Endothelial cell of umbilical vein (primary cell): ENCODE measurements around the gene SMARCA4. TPM values are rescaled to one million over a fixed set of nuclear protein-coding genes. Genes with fewer than 3 reads are reported as not detected.

Experiments used
- BruUV-seq: library from RNA; stranded (reverse); fragments of 400-500 nt; replicated peaks from 2 replicates; lab custom pipeline; 2021; lab: Mats Ljungman, UMichigan
- CTCF ChIA-PET: fragments of 300-600, 350-600 bp; sonication (Branson Sonifier 250); formaldehyde crosslinking; loops from one replicate; lab custom pipeline; 2021; ENCODE audit warnings: antibody characterized with exemption, inconsistent platforms; lab: Charles Lee
- POLR2A ChIA-PET: fragments of 300-600, 350-600 bp; sonication (Branson Sonifier 250); formaldehyde crosslinking; loops from one replicate; lab custom pipeline; 2021; ENCODE audit warnings: antibody characterized with exemption, inconsistent platforms; lab: Charles Lee
- DNase-seq: peaks from one replicate; pipeline ENCODE4 v3.0.0-alpha.2; 2011; ENCODE audit warnings: low read depth, low spot score
- FAIRE-seq: peaks from 2 replicates; lab custom pipeline; 2011; peaks lifted over from hg19 to GRCh38; lab: Jason Lieb, UNC
- H2AFZ ChIP-seq: 2 replicates; pipeline ENCODE4 v1.6.0; 2012; ENCODE audit warnings: low read depth, low read length, control low read depth, inconsistent platforms
- H3K27ac ChIP-seq: 2 replicates; pipeline ENCODE4 v1.5.1; 2011; ENCODE audit warnings: low read depth, mild to moderate bottlenecking, control low read depth, low read length, moderate library complexity; ENCODE audit not compliant: insufficient read depth
- H3K27me3 ChIP-seq, 2 experiments: 2 replicates each; pipeline versions ENCODE4 v1.6.0 to v1.6.1; 2011; ENCODE audit warnings: low read length in 2 of 2, mixed read lengths in 1 of 2; ENCODE audit not compliant: control insufficient read depth in 2 of 2, insufficient read depth in 2 of 2
- H3K36me3 ChIP-seq, 2 experiments: 2 replicates in 1 of 2; 3 replicates in 1 of 2; pipeline ENCODE4 v1.5.1; 2011; ENCODE audit warnings: low read length in 2 of 2, mild to moderate bottlenecking in 1 of 2, moderate library complexity in 1 of 2; ENCODE audit not compliant: control insufficient read depth in 2 of 2, insufficient read depth in 2 of 2; ENCODE audit errors: extremely low read depth in 1 of 2
- H3K4me1 ChIP-seq: 3 replicates; pipeline ENCODE4 v1.5.1; 2011; ENCODE audit warnings: mild to moderate bottlenecking, low read length; ENCODE audit not compliant: control insufficient read depth, insufficient read depth; ENCODE audit errors: extremely low read depth
- H3K4me2 ChIP-seq: 2 replicates; pipeline ENCODE4 v1.6.1; 2011; ENCODE audit warnings: low read length, control low read depth, mixed read lengths; ENCODE audit not compliant: insufficient read depth
- H3K4me3 ChIP-seq, 3 experiments: fragments of 200-600 bp in 1 of 3; sonication (generic), shearing (Covaris generic) in 1 of 3; replicated peaks in 1 of 3; 2 replicates each; pipeline ENCODE4 v1.5.1; 2011 to 2016; ENCODE audit warnings: control low read depth in 3 of 3, low read length in 3 of 3, mild to moderate bottlenecking in 2 of 3, inconsistent platforms in 1 of 3, low read depth in 1 of 3, moderate library complexity in 1 of 3; ENCODE audit not compliant: insufficient read depth in 1 of 3
- H3K79me2 ChIP-seq: 2 replicates; pipeline ENCODE4 v1.6.0; 2012; ENCODE audit warnings: low read length, inconsistent platforms; ENCODE audit not compliant: control insufficient read depth, insufficient read depth
- H3K9ac ChIP-seq: replicated peaks from 2 replicates; pipeline ENCODE3; 2011; ENCODE audit warnings: low read length, control low read depth; ENCODE audit not compliant: insufficient read depth; ENCODE audit errors: extremely low read depth
- H3K9me1 ChIP-seq: replicated peaks from 3 replicates; pipeline ENCODE4 v1.6.0; 2011; ENCODE audit warnings: mild to moderate bottlenecking, low read length; ENCODE audit not compliant: control insufficient read depth, insufficient read depth; ENCODE audit errors: extremely low read depth
- H3K9me3 ChIP-seq: replicated peaks from 2 replicates; pipeline ENCODE4 v1.5.1; 2012; ENCODE audit warnings: low read length, inconsistent platforms; ENCODE audit not compliant: control insufficient read depth, insufficient read depth
- H4K20me1 ChIP-seq: replicated peaks from 2 replicates; pipeline ENCODE3; 2011; ENCODE audit warnings: mild to moderate bottlenecking, low read length; ENCODE audit not compliant: control insufficient read depth, insufficient read depth; ENCODE audit errors: extremely low read depth
- CTCF ChIP-seq, 2 donors: IDR thresholded peaks; 1 replicate in 1 of 2; 2 replicates in 1 of 2; pipeline ENCODE4 v1.5.1; 2011; ENCODE audit warnings: low read length in 2 of 2, mild to moderate bottlenecking in 2 of 2, moderate library complexity in 2 of 2, control low read depth in 1 of 2, inconsistent platforms in 1 of 2, low read depth in 1 of 2; ENCODE audit not compliant: insufficient read depth in 1 of 2; ENCODE audit errors: extremely low read depth in 1 of 2
- EZH2 ChIP-seq: IDR thresholded peaks from 2 replicates; pipeline ENCODE4 v1.6.1; 2012; ENCODE audit warnings: borderline replicate concordance, low read depth, mild to moderate bottlenecking, moderate library complexity, low read length, inconsistent platforms; ENCODE audit not compliant: severe bottlenecking
- FOS ChIP-seq: IDR thresholded peaks from 2 replicates; pipeline ENCODE4 v1.6.1; 2011; ENCODE audit warnings: mild to moderate bottlenecking, low read length, moderate library complexity, borderline replicate concordance; ENCODE audit not compliant: insufficient read depth
- GATA2 ChIP-seq: IDR thresholded peaks from 2 replicates; pipeline ENCODE4 v1.7.0; 2011; ENCODE audit warnings: low read depth, mild to moderate bottlenecking, moderate library complexity, mixed read lengths, low read length; ENCODE audit not compliant: insufficient read length, insufficient read depth
- JUN ChIP-seq: IDR thresholded peaks from 2 replicates; pipeline ENCODE4 v1.6.1; 2011; ENCODE audit warnings: borderline replicate concordance, low read depth; ENCODE audit not compliant: insufficient read length, insufficient read depth
- MAX ChIP-seq: IDR thresholded peaks from 2 replicates; pipeline ENCODE4 v1.6.1; 2011; ENCODE audit not compliant: insufficient read depth, insufficient read length
- MYC ChIP-seq: IDR thresholded peaks from one replicate; pipeline ENCODE4 v1.6.1; 2011; ENCODE audit warnings: mild to moderate bottlenecking, low read depth, low read length
- POLR2A ChIP-seq: IDR thresholded peaks from 2 replicates; pipeline ENCODE4 v1.6.1; 2012; ENCODE audit warnings: low read depth, mild to moderate bottlenecking, control low read depth, low read length
- POLR2AphosphoS5 ChIP-seq: IDR thresholded peaks from 2 replicates; pipeline ENCODE4 v1.6.1; 2012; ENCODE audit warnings: low read depth, mild to moderate bottlenecking, control low read depth, low read length, moderate library complexity; ENCODE audit not compliant: insufficient read depth
- dilution Hi-C: fragments of 300-500 bp; cut with MboI; formaldehyde crosslinking; loops from one replicate; pipeline ENCODE4 v1.15.0; 2019; ENCODE audit warnings: low sequenced_read_pairs; ENCODE audit not compliant: extremely low pct_ligation_motif_present
- intact Hi-C: fragments of 100-400 bp; cut with micrococcal nuclease; formaldehyde crosslinking; loops from one replicate; pipeline ENCODE4 v1.10.0; 2022
- polyA plus RNA-seq, 4 experiments: library from polyadenylated mRNA; depleted of rRNA in 3 of 4; stranded (reverse) in 3 of 4; unstranded in 1 of 4; fragments of >200 nt; gene quantifications; 2 replicates each; pipeline versions ENCODE4 v1.2.1 to v1.2.3, GENCODE V29; 2011 to 2012; ENCODE audit warnings: missing spikeins in 1 of 4
- total RNA-seq: library from RNA; stranded (reverse); gene quantifications from 2 replicates; pipeline ENCODE4 v1.2.3, GENCODE V29; 2021

SMARCA4 gene
- total and polyA plus RNA-seq, 2 donors (not counting 3 experiments of a cell fraction or from before 2014, with no cell fraction given): 65.0 to 177 TPM

DNA sequence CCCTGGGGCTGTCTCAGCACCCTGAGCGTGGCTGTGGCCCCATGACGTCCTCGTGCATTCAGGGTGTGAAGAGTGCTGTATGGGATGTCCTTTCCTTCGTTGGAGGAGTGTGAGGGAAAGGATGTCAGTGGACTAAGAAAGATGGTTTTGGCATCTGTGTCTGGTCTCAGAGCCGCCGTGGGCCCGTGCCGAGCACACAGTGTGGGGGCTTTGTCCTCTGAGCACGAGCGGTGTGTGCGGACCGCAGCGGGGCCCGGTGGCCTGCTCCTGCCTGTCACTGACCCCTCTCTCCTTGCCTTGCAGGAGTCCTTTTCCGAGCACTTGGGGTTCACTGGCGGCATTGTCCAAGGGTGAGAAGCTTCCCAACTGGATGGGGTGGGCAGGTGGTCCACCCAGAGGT lies 65.2 kb downstream of the SMARCA4 start:
- FAIRE-seq: no peak
- H3K4me2 ChIP-seq: no peak overlapping the region
- no peak overlapping the region for H2AFZ ChIP-seq
- no peaks in the 10 kb centered on the region for H4K20me1 ChIP-seq
- H3K27me3 ChIP-seq: no peaks in the 10 kb centered on the region
- no peaks in the 10 kb centered on the region for H3K9me1 ChIP-seq
- ChIA-PET CTCF (interaction anchor here (0.8 to 1.5 kb wide), 4 partner anchors 10 to 89 kb away, joined by 3 to 5 read pairs (median 4); no protein-coding TSS in a partner anchor), POLR2A (no interaction called here)
- no TSS peak for BruUV-seq
- intact Hi-C loops (no loop called here), dilution Hi-C loops (loop anchor here (10.0 kb wide), 1 partner anchor 111 kb away; no protein-coding TSS in a partner anchor)
- H3K9me3 ChIP-seq: no peaks in the 10 kb centered on the region
- peaks cover 23 to 81% of the 10 kb centered on the region in 2 experiments for H3K36me3 ChIP-seq
- H3K4me1 ChIP-seq: no peaks in the 10 kb centered on the region
- TF ChIP-seq GATA2: no peak
- TF ChIP-seq FOS: no peak
- DNase-seq: no peak
- H3K79me2 ChIP-seq: no peaks in the 10 kb centered on the region
- H3K4me3 ChIP-seq: no peak overlapping the region
- H3K27ac ChIP-seq: no peak overlapping the region
- H3K9ac ChIP-seq: no peak overlapping the region

- no peaks in the 10 kb centered on the region for H3K9me1 ChIP-seq
- H3K4me3 ChIP-seq: no peak overlapping the region
- H3K27ac ChIP-seq: no peak overlapping the region
- TF ChIP-seq POLR2A (no peak), FOS (no peak), MYC (no peak), GATA2 (no peak), MAX (no peak), POLR2AphosphoS5 (no peak), CTCF (IDR thresholded peaks at IDR 0.05; ENCODE audit: extremely low read depth in 1 of 2, insufficient read depth in 1 of 2, low read depth in 1 of 2, low read length in 2 of 2) (no peak), EZH2 (no peak), JUN (no peak)
- intact Hi-C loops (no loop called here), dilution Hi-C loops (loop anchor here (10.0 kb wide), 1 partner anchor 113 kb away; no protein-coding TSS in a partner anchor)
- no peak overlapping the region for H2AFZ ChIP-seq
- BruUV-seq: no TSS peak
- H3K4me2 ChIP-seq: no peak overlapping the region
- no peaks in the 10 kb centered on the region for H3K4me1 ChIP-seq
- H4K20me1 ChIP-seq: no peaks in the 10 kb centered on the region
- H3K36me3 ChIP-seq: peaks cover 17 to 79% of the 10 kb centered on the region in 2 experiments
- H3K27me3 ChIP-seq: no peaks in the 10 kb centered on the region
- H3K79me2 ChIP-seq: no peaks in the 10 kb centered on the region
- no peaks in the 10 kb centered on the region for H3K9me3 ChIP-seq
- DNase-seq (no peak), FAIRE-seq (no peak)
- ChIA-PET CTCF (interaction anchor here (1.2 to 1.8 kb wide), 2 partner anchors 8 to 91 kb away, joined by 6 read pairs; no protein-coding TSS in a partner anchor), POLR2A (no interaction called here)
- no peak overlapping the region for H3K9ac ChIP-seq
These were observed 66.6 kb downstream of the SMARCA4 start for GRCh38 chr19:11027381-11027780.
